RPMI7951 (cell line): ENCODE results near the gene PGF. TPM values are rescaled to one million over a fixed set of nuclear protein-coding genes. Genes with fewer than 3 reads are reported as not detected.

Experiments used
- DNase-seq: peaks from one replicate; pipeline ENCODE4 v3.0.0-alpha.2; 2012; ENCODE audit warnings: low read depth
- total RNA-seq: library from RNA; depleted of rRNA; stranded (reverse); fragments of >200 nt; shearing (Covaris generic); gene quantifications from 2 replicates; pipeline ENCODE4 v1.2.3, GENCODE V29; 2014; rRNA removed

The PGF gene
- total RNA-seq, 1 experiment from 2014 or later, result 0.36 TPM

DNA sequence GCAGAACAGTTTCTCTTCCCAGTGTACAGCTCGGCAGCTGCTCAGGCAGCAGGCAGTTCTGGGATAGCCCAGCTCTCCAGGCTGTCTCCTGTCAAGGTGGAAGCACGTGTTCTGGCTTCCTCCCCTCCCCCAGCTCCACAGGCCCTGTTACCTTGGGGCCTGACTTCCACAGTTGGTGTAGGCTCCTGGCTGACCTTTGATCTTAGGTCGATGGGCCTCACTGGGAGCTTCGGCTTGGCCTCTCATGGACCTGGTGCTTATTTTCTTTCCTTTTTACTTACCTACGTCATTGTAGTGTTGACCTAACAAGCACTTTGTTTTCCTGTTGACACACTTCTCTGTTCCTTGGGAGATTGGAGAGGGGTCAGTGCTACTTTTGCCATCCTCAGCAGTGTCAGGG lies 56.7 kb downstream of the PGF start:
- DNase-seq, result no peak

DNA sequence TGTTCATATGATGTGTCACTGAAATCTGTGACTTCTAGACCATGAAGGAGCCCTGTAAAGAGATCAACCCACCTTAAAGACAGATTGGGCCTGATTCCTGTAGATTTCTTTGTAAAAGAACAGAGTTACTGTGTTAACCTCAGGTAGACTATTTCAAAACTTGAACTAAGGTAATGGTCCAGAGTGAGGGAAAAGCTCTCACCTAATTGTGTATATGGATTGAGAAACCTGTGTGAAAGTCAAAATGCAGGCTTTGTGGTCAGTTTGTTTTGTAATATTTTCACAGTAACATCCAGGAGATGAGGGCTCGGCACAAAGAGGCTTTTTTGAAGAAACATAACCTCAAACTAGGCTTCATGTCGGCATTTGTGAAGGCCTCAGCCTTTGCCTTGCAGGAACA lies 57.3 kb downstream of the PGF start:
- DNase-seq, result no peak

DNA sequence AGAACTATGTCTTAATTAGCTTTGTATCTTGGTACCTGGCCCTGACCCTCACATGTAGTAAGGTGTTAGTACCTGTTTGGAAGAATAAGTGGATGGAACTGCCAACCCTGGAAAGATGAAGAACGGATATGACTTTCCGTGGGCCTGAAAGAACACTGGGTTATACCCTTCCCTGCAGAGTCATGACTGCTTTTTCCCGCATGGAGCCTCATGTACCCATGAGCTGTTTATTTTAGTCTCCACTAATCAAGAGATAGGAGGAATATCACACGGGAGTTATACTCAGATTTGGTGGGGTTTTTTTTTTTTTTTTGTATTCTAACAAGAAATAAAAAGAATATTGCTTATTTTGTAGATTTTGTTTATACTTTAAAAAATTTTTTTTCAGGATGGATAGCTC lies 57.8 kb downstream of the PGF start:
- no peak for DNase-seq

DNA sequence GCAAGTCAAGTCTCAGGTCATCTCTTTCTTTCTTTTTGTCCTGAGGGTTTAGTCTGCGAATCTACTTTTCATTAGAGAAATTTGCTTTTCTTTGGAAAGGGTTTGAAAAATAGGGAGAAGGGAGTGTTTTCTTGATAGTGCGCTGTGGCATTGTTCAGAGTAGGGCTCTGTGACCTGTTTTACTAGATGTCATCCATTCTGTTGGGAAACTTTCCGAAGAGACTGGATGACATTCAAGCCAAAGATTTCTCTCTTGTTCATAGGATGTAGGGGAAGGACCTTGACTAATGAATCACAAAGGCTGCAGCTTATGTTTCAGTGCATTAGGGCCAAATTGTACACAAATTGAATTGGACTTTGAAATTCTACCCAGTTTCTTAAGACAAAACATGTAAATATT lies 59.0 kb downstream of the PGF start:
- no peak for DNase-seq

DNA sequence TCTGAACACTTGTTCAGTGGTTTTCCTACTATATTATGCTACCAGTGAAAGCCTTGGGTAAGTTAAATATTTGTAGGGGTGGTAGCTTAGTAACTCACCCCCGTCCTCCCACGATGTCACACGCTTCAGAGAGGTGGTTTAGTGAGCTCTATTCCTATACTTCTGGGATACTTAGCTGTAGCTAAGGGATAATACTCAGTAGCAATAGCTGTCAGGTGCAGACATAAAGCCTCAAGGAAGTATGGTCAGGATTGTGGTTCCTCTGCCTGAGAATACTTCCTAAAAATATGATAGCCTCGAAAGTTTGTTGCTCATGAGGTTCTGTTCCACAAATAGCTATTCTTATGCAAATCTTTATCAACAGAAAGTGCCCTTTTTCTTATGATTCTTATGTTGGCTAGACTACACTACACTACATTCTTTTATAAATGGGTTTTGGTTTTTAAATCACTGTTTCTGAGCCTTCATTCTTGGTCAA lies 61.7 kb downstream of the PGF start:
- DNase-seq, result no peak

DNA sequence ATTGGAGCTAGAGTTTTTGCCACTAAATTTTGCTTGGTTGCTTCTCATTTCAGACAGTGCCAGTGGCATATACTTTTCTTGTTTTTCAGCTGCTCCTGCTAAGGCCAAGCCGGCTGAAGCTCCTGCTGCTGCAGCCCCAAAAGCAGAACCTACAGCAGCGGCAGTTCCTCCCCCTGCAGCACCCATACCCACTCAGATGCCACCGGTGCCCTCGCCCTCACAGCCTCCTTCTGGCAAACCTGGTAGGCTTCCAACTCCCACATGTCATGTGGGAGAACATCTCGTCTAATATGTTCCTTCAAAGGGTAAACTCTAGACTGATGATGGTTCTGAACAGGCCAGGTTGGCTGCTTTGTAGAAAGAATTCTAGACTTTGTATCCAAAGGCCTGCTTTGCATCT lies 62.7 kb downstream of the PGF start:
- DNase-seq, result no peak

DNA sequence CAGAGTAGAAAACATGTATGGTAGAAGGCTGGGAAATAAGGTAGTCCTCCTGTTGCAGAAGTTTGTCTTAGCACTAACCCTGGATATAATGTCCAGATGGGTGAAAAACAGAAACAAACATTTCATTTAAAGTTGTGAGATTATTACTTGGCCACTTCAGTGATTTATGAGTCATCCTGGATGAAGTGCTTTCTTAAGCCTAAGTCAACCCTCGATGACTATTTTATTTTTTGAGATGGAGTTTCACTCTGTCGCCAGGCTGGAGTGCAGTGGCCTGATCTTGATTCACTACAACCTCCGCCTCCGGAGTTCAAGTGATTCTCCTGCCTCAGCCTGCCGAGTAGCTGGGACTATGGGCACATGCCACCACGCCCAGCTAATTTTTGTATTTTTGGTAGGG lies 63.5 kb downstream of the PGF start:
- no peak for DNase-seq

Other genes starting within 250 kb of the PGF start
- gene AREL1, start 242.5 kb downstream of the PGF start, total RNA-seq, result 17.4 and 24.0 TPM in 2 replicates
- 28.5 and 29.9 TPM in 2 replicates for gene FCF1, start 242.5 kb downstream of the PGF start, total RNA-seq
- 15.7 and 17.1 TPM in 2 replicates for gene YLPM1, start 192.3 kb downstream of the PGF start, total RNA-seq
- not detected in 2 replicates for gene PROX2, start 79.5 kb downstream of the PGF start, total RNA-seq
- 38.2 and 45.3 TPM in 2 replicates for gene DLST, start 73.7 kb downstream of the PGF start, total RNA-seq
- gene RPS6KL1, start 32.3 kb downstream of the PGF start, total RNA-seq, result 2.0 and 3.6 TPM in 2 replicates
- 50.3 and 58.6 TPM in 2 replicates for gene EIF2B2, start 47.3 kb upstream of the PGF start, total RNA-seq
- gene MLH3, start 95.9 kb upstream of the PGF start, total RNA-seq, result 13.5 and 19.2 TPM in 2 replicates
- 43.6 and 46.7 TPM in 2 replicates for gene ACYP1, start 108.4 kb upstream of the PGF start, total RNA-seq
- gene ZC2HC1C, start 114.0 kb upstream of the PGF start, total RNA-seq, result 1.2 and 1.8 TPM in 2 replicates
- gene NEK9, start 171.5 kb upstream of the PGF start, total RNA-seq, result 11.1 and 16.0 TPM in 2 replicates
- gene TMED10, start 221.0 kb upstream of the PGF start, total RNA-seq, result 201 and 247 TPM in 2 replicates